AG04450 (cell line): Measurements from ENCODE around the gene TNNI2. TPM values are rescaled to one million over a fixed set of nuclear protein-coding genes. Genes with fewer than 3 reads are reported as not detected.

Experiments used
- CTCF ChIA-PET: fragments of 300-600, 350-600 bp; formaldehyde crosslinking; extraction: SDS; loops from one replicate; lab custom pipeline; 2022; ENCODE audit warnings: antibody characterized with exemption, inconsistent platforms; lab: Charles Lee
- POLR2A ChIA-PET: fragments of 350-600 bp; formaldehyde crosslinking; extraction: SDS; loops from one replicate; lab custom pipeline; 2021; ENCODE audit warnings: antibody characterized with exemption, inconsistent platforms; lab: Yijun Ruan, JAX
- DNase-seq: peaks from one replicate; pipeline ENCODE4 v3.0.0-alpha.2; 2011; ENCODE audit warnings: low read depth, low spot score
- H3K27ac ChIP-seq: one replicate; pipeline ENCODE4 v1.5.1; 2012; ENCODE audit warnings: low read depth, low read length, control low read depth
- H3K27me3 ChIP-seq: one replicate; pipeline ENCODE4 v1.6.0; 2012; ENCODE audit warnings: low read length; ENCODE audit not compliant: control insufficient read depth, insufficient read depth
- H3K4me3 ChIP-seq: 2 replicates; pipeline ENCODE4 v1.5.1; 2011; ENCODE audit warnings: mild to moderate bottlenecking, low read depth, low read length, control low read depth
- H3K9me3 ChIP-seq: 2 replicates; pipeline ENCODE4 v1.5.1; 2012; ENCODE audit warnings: low read length; ENCODE audit not compliant: control insufficient read depth, insufficient read depth
- CTCF ChIP-seq: IDR thresholded peaks from 2 replicates; pipeline ENCODE4 v1.5.1; 2011; ENCODE audit warnings: low read depth, low read length, control low read depth, inconsistent platforms
- polyA minus RNA-seq: library from RNA; depleted of rRNA, polyadenylated mRNA; stranded (reverse); fragments of >200 nt; gene quantifications from 2 replicates; pipeline ENCODE4 v1.2.3, GENCODE V29; 2011; rRNA and poly(A)+ RNA removed
- polyA plus RNA-seq: library from polyadenylated mRNA; depleted of rRNA; stranded (reverse); fragments of >200 nt; gene quantifications from 2 replicates; pipeline ENCODE4 v1.2.3, GENCODE V29; 2011; rRNA removed

The TNNI2 gene
- polyA plus RNA-seq (not detected in 2 replicates), polyA minus RNA-seq (not detected in 2 replicates)

- POLR2A ChIA-PET: no interaction called here
- Histone ChIP-seq H3K27ac (no peak within 1 kb of the TSS), H3K4me3 (no peak within 1 kb of the TSS), H3K27me3 (peaks cover 9% of the 10 kb centered on the region), H3K9me3 (no peaks in the 10 kb centered on the region; the same call in 1 of the 2 replicates)
- CTCF ChIA-PET: interaction anchor here (0.8 to 1.8 kb wide), 4 partner anchors 145 to 318 kb away, joined by 4 to 9 read pairs (median 6); no protein-coding TSS in a partner anchor
- TF ChIP-seq CTCF: no peak
- no peak for DNase-seq
Observed at GRCh38 chr11:1838426-1839144, at the start of gene TNNI2. Gene TNNI2, plus strand, starts transcription at chr11:1838981. Its CDS starts 716 bp downstream, at chr11:1839697.

- Histone ChIP-seq H3K9me3 (no peaks in the 10 kb centered on the region), H3K27me3 (peaks cover 23% of the 10 kb centered on the region), H3K27ac (no peak overlapping the region), H3K4me3 (no peak overlapping the region)
- CTCF ChIA-PET: interaction anchor here (0.7 to 1.0 kb wide), 3 partner anchors 40 to 359 kb away, joined by 3 to 4 read pairs (median 3); no protein-coding TSS in a partner anchor
- no peak for DNase-seq
- no peak for TF ChIP-seq CTCF
- POLR2A ChIA-PET: no interaction called here
Observed at GRCh38 chr11:1791912-1792311, 46.9 kb upstream of the TNNI2 start.

GRCh38 chr11:1792461-1792860 lies 46.3 kb upstream of the TNNI2 start:
- ChIA-PET CTCF (interaction anchor here (0.7 to 1.0 kb wide), 3 partner anchors 40 to 359 kb away, joined by 3 to 4 read pairs (median 3); no protein-coding TSS in a partner anchor), POLR2A (no interaction called here)
- Histone ChIP-seq H3K27me3 (peaks cover 23% of the 10 kb centered on the region), H3K27ac (no peak overlapping the region), H3K9me3 (no peaks in the 10 kb centered on the region), H3K4me3 (no peak overlapping the region)
- TF ChIP-seq CTCF: no peak
- DNase-seq: no peak

GRCh38 chr11:1793081-1793480 lies 45.7 kb upstream of the TNNI2 start:
- no peak for TF ChIP-seq CTCF
- no peaks in the 10 kb centered on the region for H3K9me3 ChIP-seq
- no peak overlapping the region for H3K27ac ChIP-seq
- peaks cover 23% of the 10 kb centered on the region for H3K27me3 ChIP-seq
- no peak overlapping the region for H3K4me3 ChIP-seq
- DNase-seq: no peak
- ChIA-PET POLR2A (no interaction called here), CTCF (interaction anchor here (0.6 to 0.7 kb wide), 2 partner anchors 14 to 29 kb away, joined by 3 to 5 read pairs; no protein-coding TSS in a partner anchor)
